Liver (tissue), 9 donors: Measurements from ENCODE around the gene FRMPD4. TPM values are rescaled to one million over a fixed set of nuclear protein-coding genes. Genes with fewer than 3 reads are reported as not detected.

Experiments used
- DNase-seq: peaks from one replicate; pipeline ENCODE4 v3.0.0-alpha.2; 2017; ENCODE audit warnings: low spot score
- H3K27ac ChIP-seq, 2 donors: one replicate each; pipeline ENCODE4 v1.7.0; 2013; ENCODE audit warnings: inconsistent platforms in 2 of 2, low read length in 2 of 2, control low read depth in 1 of 2, low read depth in 1 of 2, mild to moderate bottlenecking in 1 of 2
- H3K27me3 ChIP-seq, 4 donors: one replicate each; pipeline versions ENCODE4 v1.6.1 to v1.7.0; 2013; ENCODE audit warnings: low read length in 3 of 4, inconsistent platforms in 1 of 4, mild to moderate bottlenecking in 1 of 4, moderate library complexity in 1 of 4; ENCODE audit not compliant: control insufficient read depth in 4 of 4, insufficient read depth in 4 of 4
- H3K36me3 ChIP-seq, 4 donors: one replicate each; pipeline versions ENCODE4 v1.6.1 to v1.7.0; 2013; ENCODE audit warnings: low read length in 3 of 4, mild to moderate bottlenecking in 3 of 4, low read depth in 1 of 4, moderate library complexity in 1 of 4; ENCODE audit not compliant: control insufficient read depth in 4 of 4, insufficient read depth in 3 of 4
- H3K4me1 ChIP-seq, 4 donors: one replicate each; pipeline versions ENCODE4 v1.6.1 to v1.7.0; 2013; ENCODE audit warnings: low read length in 3 of 4, mild to moderate bottlenecking in 3 of 4, moderate library complexity in 1 of 4; ENCODE audit not compliant: control insufficient read depth in 4 of 4, insufficient read depth in 4 of 4
- H3K4me3 ChIP-seq, 3 donors: one replicate each; pipeline versions ENCODE4 v1.6.1 to v1.7.0; 2013; ENCODE audit warnings: low read length in 3 of 3, control low read depth in 1 of 3, low read depth in 1 of 3, mild to moderate bottlenecking in 1 of 3
- H3K9ac ChIP-seq, 2 donors: one replicate each; pipeline ENCODE4 v1.7.0; 2013; ENCODE audit warnings: low read length in 2 of 2, mild to moderate bottlenecking in 2 of 2, moderate library complexity in 2 of 2, control low read depth in 1 of 2, low read depth in 1 of 2
- H3K9me3 ChIP-seq, 4 donors: one replicate each; pipeline versions ENCODE4 v1.6.1 to v1.7.0; 2013; ENCODE audit warnings: low read length in 3 of 4; ENCODE audit not compliant: control insufficient read depth in 4 of 4
- ATF3 ChIP-seq: IDR thresholded peaks from 2 replicates; pipeline ENCODE4 v1.6.1; 2016; ENCODE audit warnings: antibody characterized with exemption
- CTCF ChIP-seq: fragments of 150-350 bp; IDR thresholded peaks from 2 replicates; pipeline ENCODE4 v1.5.1; 2017; ENCODE audit warnings: improper control_type of control experiment, low read depth, low read length; ENCODE audit not compliant: missing input control
- EGR1 ChIP-seq, 2 donors: IDR thresholded peaks; 2 replicates each; pipeline ENCODE4 v1.6.1; 2016 to 2018; ENCODE audit warnings: antibody characterized with exemption in 2 of 2, low read depth in 2 of 2
- FOXA1 ChIP-seq: IDR thresholded peaks from 2 replicates; pipeline ENCODE4 v1.6.1; 2016; ENCODE audit warnings: antibody characterized with exemption
- FOXA2 ChIP-seq: IDR thresholded peaks from 2 replicates; pipeline ENCODE4 v1.6.1; 2016; ENCODE audit warnings: antibody characterized with exemption
- GABPA ChIP-seq, 2 donors: IDR thresholded peaks in 1 of 2; conservative IDR thresholded peaks in 1 of 2; 2 replicates each; pipeline ENCODE4 v1.6.1; 2016; ENCODE audit warnings: antibody characterized with exemption in 2 of 2, mild to moderate bottlenecking in 1 of 2, moderate library complexity in 1 of 2
- HNF4A ChIP-seq, 2 donors: conservative IDR thresholded peaks; 2 replicates each; pipeline ENCODE4 v1.6.1; 2016; ENCODE audit warnings: antibody characterized with exemption in 2 of 2, mild to moderate bottlenecking in 2 of 2
- HNF4G ChIP-seq: IDR thresholded peaks from 2 replicates; pipeline ENCODE4 v1.6.1; 2016; ENCODE audit warnings: antibody characterized with exemption
- JUND ChIP-seq, 2 donors: IDR thresholded peaks; 2 replicates each; pipeline ENCODE4 v1.6.1; 2016; ENCODE audit warnings: antibody characterized with exemption in 2 of 2
- NR2F2 ChIP-seq: IDR thresholded peaks from 2 replicates; pipeline ENCODE4 v1.6.1; 2016; ENCODE audit warnings: antibody characterized with exemption
- REST ChIP-seq: IDR thresholded peaks from 2 replicates; pipeline ENCODE4 v1.6.1; 2016; ENCODE audit warnings: antibody characterized with exemption, mild to moderate bottlenecking
- RXRA ChIP-seq, 2 donors: IDR thresholded peaks; 2 replicates each; pipeline ENCODE4 v1.6.1; 2017 to 2018; ENCODE audit warnings: antibody characterized with exemption in 2 of 2, mild to moderate bottlenecking in 1 of 2
- SP1 ChIP-seq: IDR thresholded peaks from 2 replicates; pipeline ENCODE4 v1.6.1; 2018; ENCODE audit warnings: antibody characterized with exemption, mild to moderate bottlenecking
- TAF1 ChIP-seq: conservative IDR thresholded peaks from 2 replicates; pipeline ENCODE4 v1.6.1; 2016; ENCODE audit warnings: antibody characterized with exemption, mild to moderate bottlenecking
- WGBS: extraction: QIAGEN DNeasy Blood & Tissue Kit; methylation state at CpG from one replicate; pipeline ENCODE4 v1.1.7; 2013; 5-methylcytosine and 5-hydroxymethylcytosine counted together
- polyA plus RNA-seq, 2 donors: library from polyadenylated mRNA; stranded (reverse) in 1 of 2; unstranded in 1 of 2; fragments of 200-250 nt in 1 of 2; fragments of >200 nt in 1 of 2; fragmentation: Nextera tagmentation in 1 of 2; extraction: Ambion mirVana in 1 of 2; gene quantifications; one replicate each; pipeline versions ENCODE4 v1.2.1 to v1.2.3, GENCODE V29; 2013 to 2015
- total RNA-seq, 2 donors: library from RNA; depleted of rRNA; stranded (reverse); fragments of >200 nt; gene quantifications; one replicate each; pipeline ENCODE4 v1.2.3, GENCODE V29; 2014
- TF ChIP-seq, protein P1 (sequence below): IDR thresholded peaks from 2 replicates; pipeline ENCODE4 v1.6.1; 2016; ENCODE audit warnings: antibody characterized with exemption
- TF ChIP-seq, protein P2 (sequence below): IDR thresholded peaks from 2 replicates; pipeline ENCODE4 v1.6.1; 2016; ENCODE audit warnings: antibody characterized with exemption
- donor health status: healthy.
- donor health status: healthy.
- donor health status: healthy.
- donor health status: healthy.
- donor health status: healthy.

FRMPD4 gene
- total and polyA plus RNA-seq, 4 donors, result 0.01 to 0.08 (median 0.03) TPM; not detected in 1

- TF ChIP-seq RXRA (IDR thresholded peaks at IDR 0.05) (no peak), JUND (IDR thresholded peaks at IDR 0.05) (no peak), EGR1 (IDR thresholded peaks at IDR 0.05; ENCODE audit: low read depth in 2 of 2) (no peak), HNF4A (conservative IDR thresholded peaks at IDR 0.05) (no peak), FOXA1 (no peak)
These were observed 620.0 kb downstream of the FRMPD4 start (continued) for GRCh38 chrX:12758291-12758690.

GRCh38 chrX:12767856-12768255 lies 629.6 kb downstream of the FRMPD4 start:
- 11% methylated on average over 2 of the region's 2 CpGs for WGBS
- no peaks in the 10 kb centered on the region for H3K9me3 ChIP-seq

More at GRCh38 chrX:12767856-12768255, 629.6 kb downstream of the FRMPD4 start:
- no peak overlapping the region for H3K27ac ChIP-seq
- H3K4me3 ChIP-seq, result no peak overlapping the region
- no peak overlapping the region for H3K9ac ChIP-seq
- no peaks in the 10 kb centered on the region for H3K27me3 ChIP-seq
- H3K36me3 ChIP-seq, result no peaks in the 10 kb centered on the region
- TF ChIP-seq SP1, result no peak
- TF ChIP-seq, protein P1, sequence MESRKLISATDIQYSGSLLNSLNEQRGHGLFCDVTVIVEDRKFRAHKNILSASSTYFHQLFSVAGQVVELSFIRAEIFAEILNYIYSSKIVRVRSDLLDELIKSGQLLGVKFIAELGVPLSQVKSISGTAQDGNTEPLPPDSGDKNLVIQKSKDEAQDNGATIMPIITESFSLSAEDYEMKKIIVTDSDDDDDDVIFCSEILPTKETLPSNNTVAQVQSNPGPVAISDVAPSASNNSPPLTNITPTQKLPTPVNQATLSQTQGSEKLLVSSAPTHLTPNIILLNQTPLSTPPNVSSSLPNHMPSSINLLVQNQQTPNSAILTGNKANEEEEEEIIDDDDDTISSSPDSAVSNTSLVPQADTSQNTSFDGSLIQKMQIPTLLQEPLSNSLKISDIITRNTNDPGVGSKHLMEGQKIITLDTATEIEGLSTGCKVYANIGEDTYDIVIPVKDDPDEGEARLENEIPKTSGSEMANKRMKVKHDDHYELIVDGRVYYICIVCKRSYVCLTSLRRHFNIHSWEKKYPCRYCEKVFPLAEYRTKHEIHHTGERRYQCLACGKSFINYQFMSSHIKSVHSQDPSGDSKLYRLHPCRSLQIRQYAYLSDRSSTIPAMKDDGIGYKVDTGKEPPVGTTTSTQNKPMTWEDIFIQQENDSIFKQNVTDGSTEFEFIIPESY, result no peak
- no peak for TF ChIP-seq NR2F2
- TF ChIP-seq, protein P2, sequence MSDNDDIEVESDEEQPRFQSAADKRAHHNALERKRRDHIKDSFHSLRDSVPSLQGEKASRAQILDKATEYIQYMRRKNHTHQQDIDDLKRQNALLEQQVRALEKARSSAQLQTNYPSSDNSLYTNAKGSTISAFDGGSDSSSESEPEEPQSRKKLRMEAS, result no peak
- no peak for TF ChIP-seq EGR1 (IDR thresholded peaks at IDR 0.05; ENCODE audit: low read depth in 2 of 2)
- TF ChIP-seq RXRA (IDR thresholded peaks at IDR 0.05), result no peak
- TF ChIP-seq GABPA (IDR thresholded peaks at IDR 0.05 in 1 of 2, conservative IDR thresholded peaks at IDR 0.05 in 1 of 2), result no peak
- no peak for TF ChIP-seq HNF4A (conservative IDR thresholded peaks at IDR 0.05)
- no peak for TF ChIP-seq REST
- TF ChIP-seq TAF1, result no peak
- no peak for TF ChIP-seq JUND (IDR thresholded peaks at IDR 0.05)
- TF ChIP-seq ATF3, result no peak
- TF ChIP-seq FOXA1, result no peak
- no peak for TF ChIP-seq HNF4G
- TF ChIP-seq CTCF, result no peak
- TF ChIP-seq FOXA2, result no peak
- DNase-seq, result no peak
- peaks cover 0 to 5% (median 2%) of the 10 kb centered on the region in 4 donors for H3K4me1 ChIP-seq
